ENCODE measurements around the gene UBE2Q2. TPM values are rescaled to one million over a fixed set of nuclear protein-coding genes. Genes with fewer than 3 reads are reported as not detected.

UBE2Q2 gene
- total and polyA plus RNA-seq, 9 of the 15 experiments (the other 6 are each of a cell fraction or from before 2014, with no cell fraction given): 6.2 to 24.0 (median 16.2) TPM

- Histone ChIP-seq H3K36me3 (ENCODE audit: control insufficient read depth, insufficient read depth, low read length) (no peaks in the 10 kb centered on the region), H3K4me1 (replicated peaks in 1 of 2; ENCODE audit: control insufficient read depth in 2 of 2, insufficient read depth in 2 of 2, low read length in 2 of 2) (peaks cover 0 to 3% of the 10 kb centered on the region in 2 experiments; a peak in 2 of 5 replicates), H3K4me3 (no peak overlapping the region), H3K27me3 (ENCODE audit: control insufficient read depth in 2 of 2, insufficient read depth in 2 of 2, low read length in 2 of 2) (no peaks in the 10 kb centered on the region), H3K4me2 (ENCODE audit: insufficient read depth, low read length) (no peak overlapping the region), H3K79me2 (ENCODE audit: control insufficient read depth, insufficient read depth, low read length) (no peaks in the 10 kb centered on the region), H4K20me1 (replicated peaks; ENCODE audit: control insufficient read depth, insufficient read depth, low read length) (no peaks in the 10 kb centered on the region), H3K9me1 (ENCODE audit: control insufficient read depth, insufficient read depth, low read length) (no peaks in the 10 kb centered on the region), H2AFZ (ENCODE audit: low read depth, low read length) (no peak overlapping the region), H3K9ac (ENCODE audit: insufficient read depth in 1 of 2, low read depth in 2 of 2, low read length in 2 of 2) (no peak overlapping the region), H3K9me3 (replicated peaks; ENCODE audit: control insufficient read depth, insufficient read depth, low read depth, low read length) (no peaks in the 10 kb centered on the region), H3K27ac (ENCODE audit: extremely low read depth, low read depth, low read length) (no peak overlapping the region)
- no peak for DNase-seq (ENCODE audit: extremely low read depth in 1 of 4, low spot score in 3 of 4)
- no peak for ATAC-seq
- ChIA-PET POLR2A (interaction anchor here (1.4 kb wide), 1 partner anchor 13 kb away, joined by 3 read pairs; no protein-coding TSS in a partner anchor), CTCF (ENCODE audit: low intra/inter-chr PET ratio) (interaction anchor here (0.6 to 2.2 kb wide), 4 partner anchors 111 to 329 kb away, joined by 3 to 15 read pairs (median 6); no protein-coding TSS in a partner anchor)
- in situ Hi-C loops (cut with MboI) (loop anchor here (5.0 to 10.0 kb wide), 2 partner anchors 111 to 334 kb away; no protein-coding TSS in a partner anchor), intact Hi-C loops (cut with micrococcal nuclease) (loop anchor here (1.0 to 10.0 kb wide), 5 partner anchors 91 to 328 kb away; partner anchors contain the start of genes FBXO22 and TMEM266)
- BruUV-seq (replicated peaks): no TSS peak
- no peak for FAIRE-seq
- TF ChIP-seq ARID2 (IDR thresholded peaks at IDR 0.05) (no peak), ZNF764 (CRISPR knock-in tag; IDR thresholded peaks at IDR 0.05; ENCODE audit: low read depth) (no peak), RBM25 (IDR thresholded peaks at IDR 0.05; ENCODE audit: low read depth, low read length, severe bottlenecking) (peak; percentile 45), BCOR (IDR thresholded peaks at IDR 0.05) (peak; percentile 83), TFE3 (CRISPR knock-in tag; IDR thresholded peaks at IDR 0.05) (peak; percentile 28), MNT (conservative IDR thresholded peaks at IDR 0.05) (no peak), KDM1A (IDR thresholded peaks at IDR 0.05) (peak in 1 of 2 experiments; percentile 60; a peak in 1 of 4 replicates), ADNP (tag; IDR thresholded peaks at IDR 0.05) (0 out of 2 replicates have a peak, but pooled peaks have one; percentile 34), TBL1XR1 (IDR thresholded peaks at IDR 0.05; ENCODE audit: low read length in 2 of 2) (no peak), RAD51 (IDR thresholded peaks at IDR 0.05; ENCODE audit: borderline replicate concordance, low read depth) (0 out of 2 replicates have a peak, but pooled peaks have one; percentile 18), SMARCA5 (IDR thresholded peaks at IDR 0.05) (0 out of 2 replicates have a peak, but pooled peaks have one; percentile 19), RCOR1 (IDR thresholded peaks at IDR 0.05; ENCODE audit: borderline replicate concordance in 1 of 2, low read depth in 2 of 2, low read length in 2 of 2) (0 out of 4 replicates have a peak, but pooled peaks of 1 of the 2 experiments have one; percentile 36)
- WGBS (ENCODE audit: insufficient coverage, low coverage, missing lambda C conversion rate): 52% methylated on average over 2 of the region's 2 CpGs
Observed at GRCh38 chr15:75810874-75811498, 32.3 kb upstream of the UBE2Q2 start.

Data from K562 (cell line).